Neural crest cell (in vitro differentiated cells): ENCODE data around the gene CYP2J2. TPM values are rescaled to one million over a fixed set of nuclear protein-coding genes. Genes with fewer than 3 reads are reported as not detected.

Experiments used
- DNase-seq: peaks from one replicate; pipeline ENCODE4 v3.0.0; 2021; ENCODE audit warnings: low read depth, mixed read lengths, low spot score
- H3K27ac Mint-ChIP-seq: one replicate; pipeline ENCODE4 v1.8.0; 2021; ENCODE audit warnings: mild to moderate bottlenecking, mixed read lengths; ENCODE audit not compliant: unreplicated experiment
- H3K27me3 Mint-ChIP-seq: 2 replicates; pipeline ENCODE4 v1.8.0; 2021; ENCODE audit warnings: low read depth, mild to moderate bottlenecking, mixed read lengths
- H3K36me3 Mint-ChIP-seq: 2 replicates; pipeline ENCODE4 v1.8.0; 2021; ENCODE audit warnings: low read depth, mild to moderate bottlenecking, mixed read lengths
- H3K4me1 Mint-ChIP-seq: 2 replicates; pipeline ENCODE4 v1.8.0; 2021; ENCODE audit warnings: mixed read lengths
- H3K4me3 Mint-ChIP-seq: one replicate; pipeline ENCODE4 v1.8.0; 2021; ENCODE audit warnings: mild to moderate bottlenecking, mixed read lengths
- H3K9me3 Mint-ChIP-seq: 2 replicates; pipeline ENCODE4 v1.8.0; 2021; ENCODE audit warnings: mixed read lengths
- CTCF ChIP-seq: fragments of 200-600 bp; sonication (generic); conservative IDR thresholded peaks from 2 replicates; pipeline ENCODE4 v1.5.0; 2021; ENCODE audit warnings: antibody characterized with exemption, mild to moderate bottlenecking
- total RNA-seq: library from RNA; stranded (reverse); gene quantifications from 2 replicates; pipeline ENCODE4 v1.2.1, GENCODE V29; 2021

The CYP2J2 gene
- total RNA-seq, 1 donor from 2014 or later, result 1.6 TPM

GRCh38 chr1:59878370-59878769 is 48.2 kb downstream of the CYP2J2 start:
- peaks cover 3% of the 10 kb centered on the region for H3K36me3 Mint-ChIP-seq
- no peak overlapping the region for H3K27ac Mint-ChIP-seq
- no peak for DNase-seq
- H3K27me3 Mint-ChIP-seq, result no peaks in the 10 kb centered on the region
- H3K4me1 Mint-ChIP-seq, result peaks cover 16% of the 10 kb centered on the region
- H3K9me3 Mint-ChIP-seq, result peaks cover 7% of the 10 kb centered on the region
- TF ChIP-seq CTCF, result no peak
- no peak overlapping the region for H3K4me3 Mint-ChIP-seq

- TF ChIP-seq CTCF, result no peak
- no peak for DNase-seq
- H3K4me1 Mint-ChIP-seq, result peaks cover 16% of the 10 kb centered on the region
- peaks cover 3% of the 10 kb centered on the region for H3K9me3 Mint-ChIP-seq
- H3K36me3 Mint-ChIP-seq, result peaks cover 3% of the 10 kb centered on the region
- H3K4me3 Mint-ChIP-seq, result no peak overlapping the region
- H3K27ac Mint-ChIP-seq, result no peak overlapping the region
- no peaks in the 10 kb centered on the region for H3K27me3 Mint-ChIP-seq
Observed at GRCh38 chr1:59877108-59877682, 49.4 kb downstream of the CYP2J2 start.

- TF ChIP-seq CTCF, result no peak
- Mint-ChIP-seq H3K9me3 (no peaks in the 10 kb centered on the region), H3K27me3 (no peaks in the 10 kb centered on the region)
Observed at GRCh38 chr1:59871746-59872145, 54.8 kb downstream of the CYP2J2 start.

GRCh38 chr1:59866462-59866861 is 60.1 kb downstream of the CYP2J2 start:
- TF ChIP-seq CTCF, result no peak
- Mint-ChIP-seq H3K27me3 (no peaks in the 10 kb centered on the region), H3K4me1 (no peaks in the 10 kb centered on the region), H3K4me3 (no peak overlapping the region), H3K9me3 (no peaks in the 10 kb centered on the region), H3K36me3 (no peaks in the 10 kb centered on the region), H3K27ac (no peak overlapping the region)
- no peak for DNase-seq

More at GRCh38 chr1:59871746-59872145, 54.8 kb downstream of the CYP2J2 start:
- Mint-ChIP-seq H3K4me3 (no peak overlapping the region), H3K27ac (no peak overlapping the region), H3K4me1 (no peaks in the 10 kb centered on the region), H3K36me3 (no peaks in the 10 kb centered on the region)
- DNase-seq, result no peak

- TF ChIP-seq CTCF, result no peak
- peaks cover 8% of the 10 kb centered on the region for H3K4me1 Mint-ChIP-seq
- H3K9me3 Mint-ChIP-seq, result peaks cover 4% of the 10 kb centered on the region
- DNase-seq, result no peak
- no peak overlapping the region for H3K27ac Mint-ChIP-seq
- H3K36me3 Mint-ChIP-seq, result peaks cover 3% of the 10 kb centered on the region
- H3K4me3 Mint-ChIP-seq, result no peak overlapping the region
- no peaks in the 10 kb centered on the region for H3K27me3 Mint-ChIP-seq
Observed at GRCh38 chr1:59857679-59858354, 68.8 kb downstream of the CYP2J2 start.
